NCI-H1105 treated with DMSO at 0.1 percent for 48 hours (cell line): ENCODE results near the gene UPF2.
"Not testable (repeated sequence)": the region's sequence is repeated elsewhere in the genome, so short reads cannot be mapped to it uniquely, and the experiment has no call there.

Experiments
- DNase-seq: peaks from one replicate; lab custom pipeline; 2025; lab: John Stamatoyannopoulos, UW

The UPF2 gene, protein sequence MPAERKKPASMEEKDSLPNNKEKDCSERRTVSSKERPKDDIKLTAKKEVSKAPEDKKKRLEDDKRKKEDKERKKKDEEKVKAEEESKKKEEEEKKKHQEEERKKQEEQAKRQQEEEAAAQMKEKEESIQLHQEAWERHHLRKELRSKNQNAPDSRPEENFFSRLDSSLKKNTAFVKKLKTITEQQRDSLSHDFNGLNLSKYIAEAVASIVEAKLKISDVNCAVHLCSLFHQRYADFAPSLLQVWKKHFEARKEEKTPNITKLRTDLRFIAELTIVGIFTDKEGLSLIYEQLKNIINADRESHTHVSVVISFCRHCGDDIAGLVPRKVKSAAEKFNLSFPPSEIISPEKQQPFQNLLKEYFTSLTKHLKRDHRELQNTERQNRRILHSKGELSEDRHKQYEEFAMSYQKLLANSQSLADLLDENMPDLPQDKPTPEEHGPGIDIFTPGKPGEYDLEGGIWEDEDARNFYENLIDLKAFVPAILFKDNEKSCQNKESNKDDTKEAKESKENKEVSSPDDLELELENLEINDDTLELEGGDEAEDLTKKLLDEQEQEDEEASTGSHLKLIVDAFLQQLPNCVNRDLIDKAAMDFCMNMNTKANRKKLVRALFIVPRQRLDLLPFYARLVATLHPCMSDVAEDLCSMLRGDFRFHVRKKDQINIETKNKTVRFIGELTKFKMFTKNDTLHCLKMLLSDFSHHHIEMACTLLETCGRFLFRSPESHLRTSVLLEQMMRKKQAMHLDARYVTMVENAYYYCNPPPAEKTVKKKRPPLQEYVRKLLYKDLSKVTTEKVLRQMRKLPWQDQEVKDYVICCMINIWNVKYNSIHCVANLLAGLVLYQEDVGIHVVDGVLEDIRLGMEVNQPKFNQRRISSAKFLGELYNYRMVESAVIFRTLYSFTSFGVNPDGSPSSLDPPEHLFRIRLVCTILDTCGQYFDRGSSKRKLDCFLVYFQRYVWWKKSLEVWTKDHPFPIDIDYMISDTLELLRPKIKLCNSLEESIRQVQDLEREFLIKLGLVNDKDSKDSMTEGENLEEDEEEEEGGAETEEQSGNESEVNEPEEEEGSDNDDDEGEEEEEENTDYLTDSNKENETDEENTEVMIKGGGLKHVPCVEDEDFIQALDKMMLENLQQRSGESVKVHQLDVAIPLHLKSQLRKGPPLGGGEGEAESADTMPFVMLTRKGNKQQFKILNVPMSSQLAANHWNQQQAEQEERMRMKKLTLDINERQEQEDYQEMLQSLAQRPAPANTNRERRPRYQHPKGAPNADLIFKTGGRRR

DNA sequence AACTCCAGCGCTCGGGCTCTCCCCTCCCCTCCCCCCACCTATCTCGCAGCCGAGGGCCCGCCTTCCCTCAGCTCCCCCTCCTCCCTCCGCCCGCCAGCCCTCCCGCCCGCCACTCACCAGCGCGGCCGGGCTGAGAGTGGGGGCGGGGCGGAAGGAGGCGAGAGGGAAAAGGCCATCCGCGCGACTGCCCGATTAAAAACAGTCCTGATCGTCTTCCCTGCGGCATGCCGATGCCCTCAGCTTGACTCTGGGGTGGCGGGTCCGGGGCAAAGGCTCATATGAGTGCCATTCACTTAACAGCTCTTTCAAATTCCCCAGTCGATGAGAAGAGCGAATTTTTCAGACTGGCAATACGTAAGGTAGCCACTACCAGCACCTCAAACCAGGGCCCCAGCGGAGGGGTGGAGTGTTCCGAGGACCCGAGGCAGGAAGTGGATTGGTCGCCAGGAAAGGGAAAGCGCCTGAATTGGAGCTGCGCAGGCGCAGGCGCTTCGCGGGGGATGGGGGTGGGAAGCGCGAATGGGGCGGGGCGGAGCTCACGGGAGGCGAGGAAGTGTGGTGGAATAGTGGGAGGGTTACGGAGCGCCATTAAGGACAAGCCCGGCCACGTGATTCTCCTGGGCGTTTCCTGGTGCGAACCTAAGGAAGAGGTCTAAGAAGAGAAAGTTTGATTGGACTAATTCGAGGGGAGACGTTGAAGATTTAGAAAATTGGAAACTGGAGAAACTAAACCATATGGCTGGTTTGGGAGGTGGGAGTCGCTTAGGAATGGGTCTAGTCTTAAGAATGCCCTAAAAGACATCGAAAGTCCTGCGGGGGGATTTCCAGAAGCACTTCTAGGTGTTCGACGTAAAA lies at the start of gene UPF2:
Gene UPF2, minus strand, starts transcription at position 13 of the 855 bp plus-strand sequence. CDS start 7,386 bp downstream, outside the sequence.
- DNase-seq = peak; percentile 96

DNA sequence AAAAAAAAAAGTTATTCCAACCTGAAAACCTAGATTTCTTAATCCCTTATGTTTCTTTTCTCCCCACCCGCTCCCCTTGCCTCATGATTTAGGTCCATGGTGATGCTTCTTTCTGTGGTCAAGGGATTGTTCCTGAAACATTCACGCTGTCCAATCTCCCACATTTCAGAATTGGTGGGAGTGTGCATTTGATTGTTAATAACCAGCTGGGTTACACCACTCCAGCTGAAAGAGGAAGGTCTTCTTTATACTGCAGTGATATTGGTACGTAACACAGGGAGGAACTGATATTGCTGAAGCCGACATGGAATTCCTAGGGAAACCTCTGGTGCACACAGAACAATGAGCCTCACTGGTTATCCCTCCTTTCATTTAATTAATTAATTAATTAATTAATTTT lies 48.8 kb upstream of the UPF2 start:
- DNase-seq = no peak

DNA sequence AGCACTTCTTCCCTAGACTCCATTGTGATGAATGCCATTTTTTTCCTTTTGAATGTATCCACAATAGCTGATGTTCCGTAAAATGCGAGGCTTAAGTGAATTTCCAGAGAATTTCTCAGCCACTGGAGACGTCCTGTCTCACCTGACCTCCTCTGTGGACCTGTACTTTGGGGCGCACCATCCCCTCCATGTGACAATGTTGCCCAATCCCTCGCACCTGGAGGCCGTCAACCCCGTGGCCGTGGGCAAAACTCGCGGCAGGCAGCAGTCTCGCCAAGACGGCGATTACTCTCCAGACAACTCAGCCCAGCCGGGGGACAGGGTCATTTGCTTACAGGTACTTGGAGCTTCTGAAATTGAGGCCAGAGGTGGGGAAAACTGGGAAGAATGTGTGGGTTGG lies 46.3 kb upstream of the UPF2 start:
- no peak for DNase-seq

DNA sequence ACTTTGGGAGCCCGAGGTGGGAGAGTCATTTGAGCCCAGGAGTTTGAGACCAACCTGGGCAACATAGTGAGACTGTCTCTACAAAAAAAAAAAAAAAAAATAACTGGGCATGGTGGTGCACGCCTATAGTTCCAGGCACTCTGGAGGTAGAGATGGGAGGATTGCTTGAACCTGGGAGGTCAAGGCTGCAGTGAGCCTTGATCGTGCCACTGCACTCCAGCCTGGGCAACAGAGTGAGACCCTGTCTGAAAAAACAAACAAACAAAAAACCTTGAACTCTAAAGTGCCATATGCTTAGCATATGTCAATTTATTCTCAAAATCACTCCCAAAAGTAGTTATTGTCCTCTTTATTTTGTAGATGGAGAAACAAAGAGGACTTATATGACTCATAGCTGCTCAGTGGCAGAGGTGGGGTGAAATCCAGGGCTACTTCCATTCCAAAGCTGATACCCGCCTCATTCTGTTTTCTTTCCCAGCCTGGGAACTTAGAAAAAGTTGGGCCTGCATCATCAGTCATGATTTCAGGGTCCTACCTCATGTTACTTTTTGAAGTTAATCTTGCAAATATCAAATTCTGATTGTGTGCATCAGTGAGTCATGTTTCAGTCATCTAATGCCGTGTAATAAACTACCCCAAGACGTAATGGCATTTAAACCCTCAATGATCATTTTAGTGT lies 39.4 kb upstream of the UPF2 start:
- no peak for DNase-seq

DNA sequence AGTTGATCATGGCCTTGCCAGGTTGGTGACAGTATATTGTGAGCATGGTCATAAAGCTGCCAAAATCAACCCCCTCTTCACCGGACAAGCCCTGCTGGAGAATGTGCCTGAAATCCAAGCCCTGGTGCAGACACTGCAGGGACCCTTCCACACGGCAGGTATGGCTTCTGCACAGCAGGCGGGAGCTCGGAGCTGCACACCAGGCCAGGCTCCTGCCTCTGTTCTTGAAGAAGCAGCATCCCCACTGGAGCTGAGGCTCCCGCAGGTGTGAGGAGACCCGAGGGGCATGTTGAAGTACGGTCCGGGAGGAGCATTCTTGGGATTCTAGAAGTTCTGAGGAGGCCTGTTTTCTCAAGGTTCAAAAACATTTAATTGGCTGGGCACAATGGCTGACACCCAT lies 38.9 kb upstream of the UPF2 start:
- no peak for DNase-seq

DNA sequence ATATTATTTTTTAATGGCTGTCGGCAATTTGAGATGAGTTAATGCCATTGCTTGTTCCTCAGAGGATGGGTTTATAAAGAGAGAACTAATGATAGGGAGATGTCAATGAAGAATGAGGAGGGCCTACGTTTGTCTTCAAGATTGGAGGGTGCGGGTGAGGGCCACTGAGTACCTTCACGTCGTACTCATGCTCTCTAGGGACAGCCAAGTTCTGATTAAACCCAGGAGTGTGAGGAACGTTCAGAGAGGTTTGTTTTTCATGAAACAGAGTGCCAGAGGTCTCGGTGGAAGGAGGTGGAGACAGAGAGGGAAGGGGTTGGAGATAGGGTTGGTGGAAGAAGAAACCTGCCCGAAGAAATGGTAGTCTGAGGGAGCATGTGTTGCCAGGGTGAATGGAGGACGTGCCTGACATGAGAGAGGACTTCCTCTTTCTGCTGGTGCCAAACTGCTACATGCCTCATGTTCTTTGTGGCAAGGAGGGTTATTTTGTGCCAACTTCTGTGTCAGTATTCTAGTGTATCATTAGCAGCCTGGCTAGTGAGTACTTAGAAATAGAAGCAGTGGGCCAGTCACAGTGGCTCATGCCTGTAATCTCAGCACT lies 35.1 kb upstream of the UPF2 start:
- no peak for DNase-seq

DNA sequence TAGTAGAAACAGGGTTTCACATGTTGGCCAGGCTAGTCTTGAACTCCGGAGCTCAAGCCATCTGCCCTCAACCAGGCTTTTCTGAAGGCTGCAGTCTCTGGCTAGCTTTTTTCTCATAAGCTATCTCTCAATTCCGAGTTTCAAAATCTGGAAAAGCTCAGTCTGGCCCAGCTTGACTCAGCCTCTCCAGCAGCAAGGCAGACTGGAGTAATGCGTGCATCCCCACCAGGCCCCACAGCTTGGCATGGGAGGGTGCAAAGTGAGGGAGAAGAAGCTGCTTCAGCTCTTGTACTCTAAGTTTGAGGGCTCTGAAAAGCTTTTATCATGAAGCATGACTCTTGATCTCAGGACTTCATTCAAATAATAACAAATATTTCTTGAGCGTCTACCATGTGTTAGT lies 30.9 kb upstream of the UPF2 start:
- DNase-seq = no peak

DNA sequence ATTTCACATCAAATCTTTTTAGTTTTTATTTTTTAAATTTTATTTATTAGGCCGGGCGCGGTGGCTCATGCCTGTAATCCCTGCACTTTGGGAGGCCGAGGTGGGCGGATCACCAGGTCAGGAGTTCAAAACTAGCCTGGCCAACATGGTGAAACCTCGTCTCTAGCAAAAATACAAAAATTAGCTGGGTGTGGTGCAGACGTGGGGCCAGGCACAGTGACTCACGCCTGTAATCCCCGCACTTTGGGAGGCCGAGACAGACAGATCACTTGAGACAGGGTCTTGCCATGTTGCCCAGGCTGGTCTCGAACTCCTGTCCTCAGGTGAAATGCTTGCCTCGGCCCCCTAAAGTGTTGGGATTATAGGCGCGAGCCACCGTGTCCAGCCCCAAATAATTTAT lies 28.8 kb upstream of the UPF2 start:
- not testable (repeated sequence) for DNase-seq

DNA sequence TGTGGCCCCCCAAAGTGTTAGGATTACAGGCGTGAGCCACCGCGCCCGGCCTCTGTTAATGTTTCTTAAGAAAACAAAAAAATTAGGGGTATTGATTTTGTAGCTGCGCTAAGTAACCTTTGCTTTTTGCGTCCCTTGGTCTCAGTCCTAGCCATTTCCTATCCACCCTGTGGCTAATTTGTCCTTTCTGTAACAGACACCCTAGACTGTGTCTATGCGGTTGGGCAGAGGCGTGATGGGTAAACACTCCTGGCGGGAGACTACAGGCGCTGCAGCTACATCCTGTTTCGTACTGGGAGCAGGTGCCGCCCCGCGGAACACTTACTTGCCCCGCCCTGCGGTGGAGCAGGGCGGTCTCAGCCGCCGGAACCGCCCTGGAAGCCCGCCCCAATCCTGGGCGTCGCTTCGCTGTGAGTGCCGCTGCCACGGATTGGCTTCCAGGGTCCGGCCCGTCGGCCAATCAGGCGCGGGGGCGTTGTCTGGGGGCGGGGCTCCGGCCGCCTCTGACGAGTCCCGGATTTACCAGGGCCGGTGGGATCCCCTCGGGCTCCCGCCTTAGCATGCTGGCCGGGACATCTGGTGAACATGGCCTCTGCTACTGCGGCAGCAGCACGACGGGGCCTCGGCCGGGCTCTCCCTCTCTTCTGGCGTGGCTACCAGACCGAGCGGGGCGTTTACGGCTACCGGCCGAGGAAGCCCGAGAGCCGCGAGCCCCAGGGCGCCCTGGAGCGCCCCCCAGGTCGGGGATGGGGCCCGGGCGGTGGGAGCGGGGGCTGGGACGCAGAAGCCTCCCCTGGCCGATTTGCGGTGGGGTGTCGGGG lies 26.1 kb upstream of the UPF2 start, which contains the start of gene DHTKD1:
Gene DHTKD1, plus strand, starts transcription at position 506 of the 821 bp plus-strand sequence. Its CDS starts 80 bp downstream, at position 586.
- DNase-seq = peak; percentile 92

DNA sequence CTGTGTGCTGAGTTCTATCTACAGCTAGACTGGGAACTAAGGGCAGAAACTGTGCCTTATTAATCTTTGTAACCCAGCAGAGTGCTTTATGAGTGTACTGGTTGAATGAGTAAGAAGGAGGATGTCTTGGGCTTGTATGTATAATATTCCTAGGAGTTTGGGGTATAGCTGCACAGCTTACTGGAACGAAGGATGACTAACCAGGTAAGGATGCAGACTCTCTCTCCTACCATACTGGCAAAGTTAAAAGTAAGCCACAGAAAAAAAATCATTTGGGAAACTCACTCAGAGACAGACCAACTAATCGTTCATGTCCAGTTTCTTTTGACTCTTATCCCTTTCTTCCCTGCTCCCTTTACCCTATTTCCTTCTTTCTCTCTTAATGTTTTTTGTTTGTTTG lies 24.7 kb upstream of the UPF2 start:
- no peak for DNase-seq

DNA sequence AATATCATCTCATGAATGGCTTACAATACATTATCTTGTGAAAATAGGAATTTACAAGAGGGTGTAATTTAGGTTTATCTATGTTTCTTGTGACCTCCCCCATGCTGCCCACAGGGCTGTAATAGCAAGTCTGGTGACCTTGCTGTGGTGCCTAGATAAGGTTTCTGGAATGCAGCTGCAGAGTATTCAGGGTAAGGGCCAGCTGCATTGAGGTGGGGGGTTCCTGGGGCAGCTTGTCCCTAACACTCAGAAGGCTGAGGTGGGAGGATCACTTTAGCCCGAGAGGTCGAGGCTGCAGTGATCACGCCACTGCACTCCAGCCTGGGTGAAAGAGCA lies 20.8 kb upstream of the UPF2 start:
- no peak for DNase-seq

DNA sequence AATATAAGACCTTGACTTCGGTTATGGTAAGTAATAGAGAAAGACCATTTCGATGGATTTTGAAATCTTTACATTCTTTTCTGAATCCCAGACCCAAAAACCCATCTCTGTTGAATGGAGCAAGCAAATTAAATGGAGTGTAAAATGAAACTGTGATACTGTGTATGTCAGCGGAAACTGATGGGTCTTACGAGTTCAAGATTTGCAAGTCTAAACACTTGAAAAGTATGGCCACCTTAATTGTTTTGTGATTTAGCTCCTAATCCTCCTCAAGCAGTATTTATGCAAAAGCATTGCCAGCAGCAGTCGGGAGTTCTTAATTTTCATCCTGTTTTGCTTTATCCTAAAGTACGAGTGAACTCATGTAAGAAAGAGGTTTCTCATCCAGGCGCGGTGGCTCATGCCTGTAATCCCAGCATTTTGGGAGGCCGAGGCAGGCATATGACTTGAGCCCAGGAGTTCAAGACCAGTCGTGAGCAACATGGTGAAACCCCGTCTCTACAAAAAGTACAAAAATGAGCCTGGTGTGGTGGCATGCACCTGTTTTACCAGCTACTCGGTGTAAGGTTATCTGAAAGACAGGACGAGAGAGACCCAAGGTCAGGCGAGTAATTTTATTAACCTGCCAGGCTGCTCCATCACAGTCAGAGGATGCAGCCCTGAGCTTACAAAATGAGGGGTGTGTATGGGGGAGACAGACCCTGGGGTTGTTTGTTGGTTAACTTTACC lies 20.3 kb upstream of the UPF2 start:
- no peak for DNase-seq

DNA sequence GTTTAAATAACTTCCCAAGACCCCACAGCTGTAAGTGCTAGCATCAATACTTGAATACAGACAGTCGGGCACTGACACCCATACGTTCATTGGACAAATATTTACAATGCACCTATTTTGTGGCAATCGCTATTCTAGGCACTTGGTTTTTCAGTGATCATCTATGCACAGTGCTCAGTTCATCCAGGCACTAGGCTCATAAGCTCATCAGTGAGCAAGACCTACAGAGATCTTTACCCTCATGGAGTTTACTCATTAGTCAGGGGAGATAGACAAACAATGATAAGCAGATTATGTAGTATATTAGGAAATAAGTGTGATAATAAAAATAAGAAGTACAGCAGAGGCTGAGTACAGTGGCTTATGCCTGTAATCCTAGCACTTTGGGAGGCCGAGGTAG lies 18.5 kb upstream of the UPF2 start:
- no peak for DNase-seq

DNA sequence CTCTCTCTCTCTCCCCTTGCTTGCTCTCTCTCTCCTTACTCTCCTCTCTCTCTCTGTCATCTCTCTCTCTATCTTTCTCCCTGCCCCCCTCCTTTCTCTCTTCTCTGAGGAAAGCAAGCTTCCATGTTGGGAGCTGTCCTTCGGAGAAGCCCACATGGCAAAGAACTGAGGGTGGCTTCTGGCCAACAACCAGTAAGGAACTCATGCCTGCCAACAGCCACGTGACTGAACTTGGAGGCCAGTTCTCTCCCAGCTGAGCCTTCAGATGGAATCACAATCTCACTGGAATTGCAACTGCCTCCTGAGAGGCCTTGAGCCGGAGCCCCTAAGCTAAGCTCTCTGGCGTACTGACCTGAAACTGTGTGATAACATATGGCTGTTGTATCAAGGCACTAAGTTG lies 14.1 kb upstream of the UPF2 start:
- DNase-seq = no peak

DNA sequence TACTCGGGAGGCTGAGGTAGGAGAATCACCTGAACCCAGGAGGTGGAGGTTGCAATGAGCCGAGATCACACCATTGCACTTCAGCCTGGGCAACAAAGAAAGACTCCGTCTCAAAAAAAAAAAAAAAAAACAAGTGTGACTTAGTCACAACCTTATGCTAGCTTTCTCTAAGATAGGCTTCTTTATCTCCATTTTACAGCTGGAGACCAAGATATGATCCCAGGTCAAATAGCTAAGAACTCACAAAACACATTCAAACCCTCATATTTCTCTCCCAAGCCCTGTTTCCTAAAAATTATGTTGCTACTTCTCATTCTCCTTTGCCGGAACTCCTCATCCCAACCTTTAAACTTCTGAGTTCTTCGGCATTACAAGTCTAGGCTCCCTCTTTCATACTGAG lies 13.1 kb upstream of the UPF2 start:
- DNase-seq = no peak

DNA sequence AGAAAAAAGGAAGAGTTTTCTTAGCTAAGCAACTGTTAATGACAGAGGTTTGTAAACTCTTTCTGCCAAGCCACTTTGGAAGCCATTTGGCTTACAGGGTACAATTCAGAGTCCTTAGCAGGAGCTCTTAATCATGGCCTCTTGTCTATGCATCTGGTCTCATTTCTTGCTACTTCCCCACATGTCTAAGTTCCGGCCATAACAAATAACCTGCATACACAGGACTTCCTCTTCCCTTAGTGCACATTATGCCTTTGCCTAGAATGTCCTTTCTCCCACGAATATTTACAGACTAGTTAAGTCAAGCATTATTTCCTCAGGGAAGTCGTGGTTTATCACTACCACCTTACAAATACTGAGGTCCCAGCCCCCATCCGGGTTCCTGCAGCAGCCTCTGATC lies 8.6 kb upstream of the UPF2 start:
- no peak for DNase-seq

DNA sequence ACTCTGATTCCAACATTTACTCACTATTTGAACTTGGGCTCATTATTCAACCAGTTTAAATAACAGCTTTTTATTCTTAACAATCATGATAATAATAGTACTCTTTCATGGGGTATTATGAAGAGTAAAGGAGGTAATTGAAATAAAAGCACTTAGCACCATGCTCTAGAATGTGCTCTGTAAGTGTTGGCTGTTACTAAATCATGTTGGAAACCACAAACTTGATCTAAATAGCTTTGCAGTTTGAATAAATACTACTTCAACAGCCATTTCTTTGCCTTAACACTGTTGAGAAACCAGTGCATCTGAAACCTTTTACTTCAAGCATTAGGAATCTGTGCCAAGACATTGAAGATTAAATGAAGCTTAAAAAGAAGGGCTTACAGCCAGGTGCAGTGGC lies 7.9 kb upstream of the UPF2 start:
- no peak for DNase-seq

DNA sequence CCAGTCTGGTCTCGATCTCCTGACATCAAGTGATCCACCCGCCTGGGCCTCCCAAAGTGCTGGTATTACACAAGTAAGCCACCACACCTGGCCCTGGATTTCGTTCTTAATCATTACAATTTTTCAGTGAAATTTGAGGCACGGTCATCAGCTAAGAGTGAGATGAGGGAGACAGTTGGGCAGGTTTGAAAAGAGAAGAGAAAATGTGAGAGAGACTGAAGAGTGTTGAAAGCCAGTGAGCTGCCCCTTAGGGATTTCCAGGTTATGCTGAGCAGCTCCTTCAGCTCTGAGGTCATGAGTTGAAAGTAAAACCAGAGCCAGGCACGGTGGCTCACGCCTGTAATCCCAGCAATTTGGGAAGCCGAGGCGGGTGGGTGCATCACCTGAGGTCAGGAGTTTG lies 5.9 kb upstream of the UPF2 start:
- no peak for DNase-seq

DNA sequence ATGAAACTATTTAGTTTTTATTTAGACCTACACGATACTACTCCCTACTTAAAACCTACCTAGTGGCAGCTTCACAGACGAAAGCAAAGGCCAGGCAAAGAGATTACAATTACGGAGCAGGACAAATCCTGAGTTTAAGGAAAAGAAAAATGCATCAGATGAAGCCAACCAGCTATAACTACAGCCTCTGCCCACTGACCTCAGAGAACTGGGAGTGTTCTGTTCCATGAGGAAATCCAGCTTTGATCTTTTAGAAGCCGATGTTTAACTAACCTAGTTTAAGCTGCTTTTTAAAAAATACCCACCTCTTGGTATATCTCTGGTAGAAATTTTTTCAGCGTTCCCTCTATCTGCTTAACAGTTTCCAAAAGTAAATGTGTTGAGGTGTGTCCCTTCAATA lies 3.0 kb upstream of the UPF2 start:
- no peak for DNase-seq
